HG02678 (cell line): ENCODE results near the gene TECPR2.
"Not testable (repeated sequence)": the region's sequence is repeated elsewhere in the genome, so short reads cannot be mapped to it uniquely, and the experiment has no call there.

ENCODE experiments used
- ATAC-seq: cut with Tn5 transposase; IDR thresholded peaks from one replicate; pipeline ENCODE4 v1.9.1; 2021; ENCODE audit warnings: mild to moderate bottlenecking, moderate library complexity; ENCODE audit not compliant: unreplicated experiment

TECPR2 gene

GRCh38 chr14:102333795-102334705 is 28.7 kb upstream of the TECPR2 start:
- no peak for ATAC-seq

- no peak for ATAC-seq
These were observed 27.6 kb upstream of the TECPR2 start for GRCh38 chr14:102335163-102335562.

- no peak for ATAC-seq
These were observed 24.0 kb upstream of the TECPR2 start for GRCh38 chr14:102338724-102339123.

- ATAC-seq = no peak
These were observed 21.2 kb upstream of the TECPR2 start for GRCh38 chr14:102341566-102341965.

GRCh38 chr14:102342238-102342637 is 20.5 kb upstream of the TECPR2 start:
- no peak for ATAC-seq

- ATAC-seq = no peak
These were observed 18.7 kb upstream of the TECPR2 start for GRCh38 chr14:102344084-102344483.

- ATAC-seq = no peak
These were observed 18.3 kb upstream of the TECPR2 start for GRCh38 chr14:102344485-102344884.

- no peak for ATAC-seq
These were observed 17.5 kb upstream of the TECPR2 start for GRCh38 chr14:102345232-102345631.

GRCh38 chr14:102346645-102347044 is 16.1 kb upstream of the TECPR2 start:
- ATAC-seq = no peak

- no peak for ATAC-seq
These were observed 14.4 kb upstream of the TECPR2 start for GRCh38 chr14:102348376-102348775.

- ATAC-seq = no peak
These were observed 11.7 kb upstream of the TECPR2 start for GRCh38 chr14:102351023-102351422.

GRCh38 chr14:102351593-102351992 is 11.1 kb upstream of the TECPR2 start:
- ATAC-seq = not testable (repeated sequence)

- ATAC-seq = no peak
These were observed 10.5 kb upstream of the TECPR2 start for GRCh38 chr14:102352213-102352612.

- ATAC-seq = no peak
These were observed 9.6 kb upstream of the TECPR2 start for GRCh38 chr14:102353126-102353619.

- no peak for ATAC-seq
These were observed 6.5 kb upstream of the TECPR2 start for GRCh38 chr14:102356280-102356679.

GRCh38 chr14:102359341-102359740 is 3.4 kb upstream of the TECPR2 start:
- no peak for ATAC-seq

GRCh38 chr14:102360388-102360787 is 2.4 kb upstream of the TECPR2 start:
- no peak for ATAC-seq

- no peak for ATAC-seq
These were observed 657 bp upstream of the TECPR2 start for GRCh38 chr14:102362084-102362483.

GRCh38 chr14:102363182-102363943 is 622 bp downstream of the TECPR2 start:
- ATAC-seq = peak; percentile 22

- no peak for ATAC-seq
These were observed 7.6 kb downstream of the TECPR2 start for GRCh38 chr14:102370305-102370809.

GRCh38 chr14:102371361-102371760 is 8.6 kb downstream of the TECPR2 start:
- no peak for ATAC-seq

GRCh38 chr14:102373110-102373509 is 10.4 kb downstream of the TECPR2 start:
- no peak for ATAC-seq
